Body of pancreas (tissue), 4 donors: ENCODE data around the gene CRLF3. TPM values are rescaled to one million over a fixed set of nuclear protein-coding genes. Genes with fewer than 3 reads are reported as not detected.
A peak's percentile ranks its signal among the peaks of the same experiment; 100 is the strongest.

Experiments used
- ATAC-seq: fragments of 150-250 bp; one replicate; pipeline ENCODE4 v1.9.1; 2016
- DNase-seq, 4 donors: peaks; one replicate each; pipeline ENCODE4 v3.0.0-alpha.2; 2019
- H3K27ac ChIP-seq, 4 donors: fragments of 200-600 bp; sonication (generic); 1 replicate in 3 of 4; 2 replicates in 1 of 4; pipeline versions ENCODE4 v1.5.1 to v1.6.1; 2016 to 2019; ENCODE audit warnings: mild to moderate bottlenecking in 1 of 4, mixed read lengths in 1 of 4, moderate library complexity in 1 of 4
- H3K27me3 ChIP-seq, 2 donors: fragments of 200-600 bp; sonication (generic); one replicate each; pipeline ENCODE4 v1.6.0; 2016; ENCODE audit warnings: mild to moderate bottlenecking in 1 of 2
- H3K36me3 ChIP-seq, 2 donors: fragments of 200-600 bp; sonication (generic); replicated peaks in 1 of 2; 2 replicates each; pipeline ENCODE4 v1.5.1; 2016; ENCODE audit warnings: low read depth in 2 of 2; ENCODE audit not compliant: insufficient read depth in 1 of 2
- H3K4me1 ChIP-seq: fragments of 200-600 bp; sonication (generic); one replicate; pipeline ENCODE4 v1.6.0; 2016
- H3K4me3 ChIP-seq, 2 donors: fragments of 200-600 bp; sonication (generic); 1 replicate in 1 of 2; 2 replicates in 1 of 2; pipeline ENCODE4 v1.5.1; 2016 to 2019
- H3K9me3 ChIP-seq, 3 donors: fragments of 200-600 bp; sonication (generic); 1 replicate in 2 of 3; 2 replicates in 1 of 3; pipeline ENCODE4 v1.5.1; 2016
- POLR2A ChIP-seq, 3 donors: fragments of 450-650 bp; IDR thresholded peaks; one replicate each; pipeline ENCODE4 v1.6.1; 2016; ENCODE audit warnings: antibody characterized with exemption in 3 of 3, mild to moderate bottlenecking in 2 of 3
- WGBS, 2 donors: methylation state at CpG; one replicate each; pipeline ENCODE4 v1.1.5; 2017; 5-methylcytosine and 5-hydroxymethylcytosine counted together
- intact Hi-C: fragments of 100-400 bp; cut with DNase I; formaldehyde crosslinking; loops from one replicate; pipeline ENCODE4 v1.15.1; 2023
- total RNA-seq, 2 donors: library from RNA; depleted of rRNA; stranded (reverse); fragments of >200 nt; gene quantifications; one replicate each; pipeline ENCODE4 v1.1.0, GENCODE V29; 2016
- TF ChIP-seq, protein P1 (sequence below), 7 experiments: fragments of 450-650 bp in 4 of 7; fragments of 200-600 bp in 3 of 7; sonication (generic) in 3 of 7; IDR thresholded peaks; one replicate each; pipeline ENCODE4 v1.5.1; 2016 to 2019; ENCODE audit warnings: antibody characterized with exemption in 7 of 7

The CRLF3 gene
- total RNA-seq, 2 donors from 2014 or later, result 2.6 to 5.2 TPM

DNA sequence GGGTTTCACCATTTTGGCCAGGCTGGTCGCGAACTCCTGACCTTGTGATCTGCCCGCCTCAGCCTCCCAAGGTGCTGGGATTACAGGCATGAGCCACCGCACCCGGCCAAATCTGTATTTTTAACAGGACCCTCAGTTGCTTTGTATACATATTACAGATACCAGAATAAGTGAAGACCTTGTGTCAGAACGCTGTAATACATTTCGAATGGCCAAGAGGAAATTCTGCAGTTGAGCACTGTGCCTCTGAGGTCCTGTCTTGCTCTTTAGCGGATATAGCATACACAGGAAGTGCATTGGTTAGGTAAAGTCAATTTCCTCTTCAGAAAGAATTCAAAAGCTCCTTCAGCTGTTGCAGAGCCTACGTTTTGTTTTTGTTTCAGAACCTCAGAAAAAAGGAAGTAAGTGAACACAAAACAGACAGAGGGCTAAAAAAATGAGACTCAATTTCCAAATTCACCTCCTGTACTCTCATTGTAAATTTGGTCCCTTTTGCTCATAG lies 15.7 kb downstream of the CRLF3 start:
- no peaks in the 10 kb centered on the region for H3K36me3 ChIP-seq
- 68 to 89% methylated on average over 8 to 9 of the region's 9 CpGs for WGBS, 2 donors
- TF ChIP-seq POLR2A (IDR thresholded peaks at IDR 0.05), result no peak
- TF ChIP-seq, protein P1, sequence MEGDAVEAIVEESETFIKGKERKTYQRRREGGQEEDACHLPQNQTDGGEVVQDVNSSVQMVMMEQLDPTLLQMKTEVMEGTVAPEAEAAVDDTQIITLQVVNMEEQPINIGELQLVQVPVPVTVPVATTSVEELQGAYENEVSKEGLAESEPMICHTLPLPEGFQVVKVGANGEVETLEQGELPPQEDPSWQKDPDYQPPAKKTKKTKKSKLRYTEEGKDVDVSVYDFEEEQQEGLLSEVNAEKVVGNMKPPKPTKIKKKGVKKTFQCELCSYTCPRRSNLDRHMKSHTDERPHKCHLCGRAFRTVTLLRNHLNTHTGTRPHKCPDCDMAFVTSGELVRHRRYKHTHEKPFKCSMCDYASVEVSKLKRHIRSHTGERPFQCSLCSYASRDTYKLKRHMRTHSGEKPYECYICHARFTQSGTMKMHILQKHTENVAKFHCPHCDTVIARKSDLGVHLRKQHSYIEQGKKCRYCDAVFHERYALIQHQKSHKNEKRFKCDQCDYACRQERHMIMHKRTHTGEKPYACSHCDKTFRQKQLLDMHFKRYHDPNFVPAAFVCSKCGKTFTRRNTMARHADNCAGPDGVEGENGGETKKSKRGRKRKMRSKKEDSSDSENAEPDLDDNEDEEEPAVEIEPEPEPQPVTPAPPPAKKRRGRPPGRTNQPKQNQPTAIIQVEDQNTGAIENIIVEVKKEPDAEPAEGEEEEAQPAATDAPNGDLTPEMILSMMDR (IDR thresholded peaks at IDR 0.05), result no peak
- intact Hi-C loops, result no loop called here
- DNase-seq (peak in 1 of 4 donors; percentile 19), ATAC-seq (no peak)
- no peak overlapping the region for H3K4me3 ChIP-seq
- no peaks in the 10 kb centered on the region for H3K4me1 ChIP-seq
- H3K9me3 ChIP-seq, result no peaks in the 10 kb centered on the region
- peak overlapping the region in 1 of 4 donors; percentile 51 for H3K27ac ChIP-seq
- no peaks in the 10 kb centered on the region for H3K27me3 ChIP-seq

DNA sequence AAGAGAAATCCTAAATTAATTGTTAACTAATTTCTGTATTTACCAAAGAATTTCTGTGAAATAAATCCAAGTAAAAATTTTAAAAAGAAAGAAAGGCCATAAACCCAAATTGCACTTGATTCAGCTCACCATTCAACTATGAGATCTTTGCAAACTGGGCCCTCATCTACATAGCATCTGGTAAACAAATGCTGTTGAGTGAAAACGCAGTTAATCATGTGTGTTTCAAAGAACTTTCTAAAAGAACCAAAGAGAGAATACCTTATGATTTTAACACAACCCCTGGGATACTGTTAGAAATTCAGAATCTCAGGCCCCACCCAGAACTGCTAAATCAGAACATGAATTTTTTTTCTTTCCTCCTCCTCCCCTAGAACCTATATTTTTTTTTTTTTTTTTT lies 16.6 kb downstream of the CRLF3 start:
- intact Hi-C loops, result no loop called here
- no peak for TF ChIP-seq POLR2A (IDR thresholded peaks at IDR 0.05)
- TF ChIP-seq, protein P1 (IDR thresholded peaks at IDR 0.05), result no peak

DNA sequence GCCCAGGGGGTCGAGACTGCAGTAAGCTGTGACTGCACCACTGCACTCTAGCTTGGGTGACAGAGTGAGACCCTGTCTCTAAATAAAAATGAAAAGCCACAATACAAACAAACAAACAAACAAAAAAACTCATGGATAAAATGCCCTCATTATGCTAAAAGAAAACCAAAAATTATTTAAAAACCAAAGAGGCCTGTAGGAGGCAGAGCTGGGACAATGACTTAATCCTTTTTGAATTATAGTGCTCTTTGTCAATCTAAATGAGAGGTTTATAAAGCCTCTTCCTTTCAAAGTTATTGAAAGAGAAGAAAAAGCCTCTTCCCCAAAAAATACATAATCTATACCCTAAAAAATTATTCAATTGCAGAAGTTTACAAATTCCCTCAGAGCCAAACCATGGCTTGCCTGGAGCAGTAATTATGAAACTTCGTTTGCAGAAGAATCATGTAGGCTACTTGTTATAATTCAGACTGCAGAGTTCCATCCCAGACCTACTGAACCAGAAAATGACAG lies 18.5 kb downstream of the CRLF3 start:
- intact Hi-C loops, result no loop called here
- DNase-seq, result no peak
- H3K4me1 ChIP-seq, result no peaks in the 10 kb centered on the region
- H3K4me3 ChIP-seq, result no peak overlapping the region
- no peaks in the 10 kb centered on the region for H3K36me3 ChIP-seq
- ATAC-seq, result no peak
- H3K27me3 ChIP-seq, result no peaks in the 10 kb centered on the region
- 96 to 98% methylated on average over 2 of the region's 2 CpGs for WGBS, 2 donors
- TF ChIP-seq, protein P1 (IDR thresholded peaks at IDR 0.05), result no peak
- TF ChIP-seq POLR2A (IDR thresholded peaks at IDR 0.05), result no peak
- no peaks in the 10 kb centered on the region for H3K9me3 ChIP-seq
- no peak overlapping the region for H3K27ac ChIP-seq

More for the DNA sequence above, 16.6 kb downstream of the CRLF3 start:
- no peaks in the 10 kb centered on the region for H3K27me3 ChIP-seq
- ATAC-seq, result no peak
- 64 to 90% methylated on average over 1 of the region's 1 CpG for WGBS, 2 donors
- no peak overlapping the region for H3K27ac ChIP-seq
- no peaks in the 10 kb centered on the region for H3K36me3 ChIP-seq
- no peaks in the 10 kb centered on the region for H3K9me3 ChIP-seq
- no peak overlapping the region for H3K4me3 ChIP-seq
- H3K4me1 ChIP-seq, result no peaks in the 10 kb centered on the region
- DNase-seq, result no peak

DNA sequence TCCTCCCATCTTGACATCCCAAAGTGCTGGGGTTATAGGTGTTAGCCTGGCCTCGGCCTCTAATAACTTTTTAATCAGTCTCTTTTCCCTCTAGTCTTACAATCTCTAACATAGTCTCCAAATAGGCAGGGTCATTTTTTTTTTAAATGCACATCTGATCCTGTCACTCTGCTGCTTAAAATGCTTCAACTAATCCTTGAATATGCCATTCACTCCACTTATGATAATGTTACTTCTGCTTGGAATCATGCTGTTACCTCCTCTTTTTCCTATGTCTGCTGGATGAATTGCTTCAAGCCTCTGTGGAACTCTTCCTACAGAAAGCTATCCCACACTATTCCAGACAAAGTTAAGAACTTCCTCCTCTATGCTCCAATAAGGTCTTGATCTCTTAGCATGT lies 22.8 kb downstream of the CRLF3 start:
- ATAC-seq, result no peak
- Histone ChIP-seq H3K9me3 (no peaks in the 10 kb centered on the region), H3K4me1 (no peaks in the 10 kb centered on the region), H3K27ac (no peak overlapping the region), H3K4me3 (no peak overlapping the region), H3K36me3 (no peaks in the 10 kb centered on the region), H3K27me3 (no peaks in the 10 kb centered on the region)
- intact Hi-C loops, result no loop called here
- DNase-seq, result no peak
- TF ChIP-seq, protein P1 (IDR thresholded peaks at IDR 0.05), result no peak
- no peak for TF ChIP-seq POLR2A (IDR thresholded peaks at IDR 0.05)
- 100% methylated on average over 1 of the region's 1 CpG for WGBS, 2 donors

DNA sequence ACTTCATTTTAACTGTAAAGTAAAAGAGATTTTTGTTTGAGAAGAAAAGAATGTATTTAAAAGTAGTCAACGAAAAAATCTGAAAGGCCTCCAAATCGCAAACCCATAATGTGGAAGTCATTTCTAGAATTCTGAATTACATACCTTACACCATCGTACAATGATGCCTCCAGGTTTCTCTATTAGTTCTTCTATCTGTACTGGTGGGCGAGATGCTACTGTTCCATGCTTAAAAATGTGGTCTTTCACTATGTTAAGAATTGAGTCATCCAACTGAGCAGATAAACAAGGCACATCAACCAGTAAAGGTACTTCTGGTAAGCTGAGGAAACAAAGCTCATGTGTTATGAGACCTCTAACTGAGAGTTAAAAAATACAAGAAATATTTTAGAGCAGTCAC lies 28.5 kb downstream of the CRLF3 start:
- TF ChIP-seq, protein P1 (IDR thresholded peaks at IDR 0.05), result no peak
- no peak for TF ChIP-seq POLR2A (IDR thresholded peaks at IDR 0.05)
- intact Hi-C loops, result no loop called here
- Histone ChIP-seq H3K9me3 (no peaks in the 10 kb centered on the region), H3K4me1 (no peaks in the 10 kb centered on the region), H3K27me3 (no peaks in the 10 kb centered on the region), H3K4me3 (no peak overlapping the region), H3K27ac (no peak overlapping the region), H3K36me3 (peaks cover 0 to 8% of the 10 kb centered on the region in 2 donors)
- 81 to 92% methylated on average over 4 of the region's 4 CpGs for WGBS, 2 donors
- ATAC-seq (no peak), DNase-seq (no peak)
